Brain microvascular endothelial cell (primary cell): ENCODE data around the gene MRM3.
"Not testable (repeated sequence)": the region's sequence is repeated elsewhere in the genome, so short reads cannot be mapped to it uniquely, and the experiment has no call there.

Experiments
- DNase-seq: peaks from one replicate; pipeline ENCODE4 v3.0.0-alpha.2; 2020
- H3K27ac ChIP-seq: fragments of 250-450 bp; sonication (Bioruptor Pico); 2 replicates; pipeline ENCODE4 v1.5.1; 2020; ENCODE audit warnings: mild to moderate bottlenecking, moderate library complexity
- H3K27me3 ChIP-seq: fragments of 250-450 bp; sonication (Bioruptor Pico); replicated peaks from 2 replicates; pipeline ENCODE4 v1.5.1; 2020; ENCODE audit warnings: mild to moderate bottlenecking
- H3K36me3 ChIP-seq: fragments of 250-450 bp; sonication (Bioruptor Pico); replicated peaks from 2 replicates; pipeline ENCODE4 v1.5.1; 2020; ENCODE audit warnings: mild to moderate bottlenecking
- H3K4me3 ChIP-seq: 2 replicates; pipeline ENCODE4 v1.5.1; 2011; ENCODE audit warnings: low read depth, mild to moderate bottlenecking, control low read depth, low read length, moderate library complexity
- in situ Hi-C: cut with HindIII; loops from 2 replicates; pipeline ENCODE4 v1.10.0; 2017; ENCODE audit warnings: low sequenced_read_pairs, low pct_ligation_motif_present
- TF ChIP-seq, protein P1 (sequence below): IDR thresholded peaks from 2 replicates; pipeline ENCODE4 v1.5.1; 2011; ENCODE audit warnings: low read depth, mild to moderate bottlenecking, moderate library complexity, low read length, control low read depth, inconsistent platforms; ENCODE audit errors: missing control alignments

Gene MRM3

DNA sequence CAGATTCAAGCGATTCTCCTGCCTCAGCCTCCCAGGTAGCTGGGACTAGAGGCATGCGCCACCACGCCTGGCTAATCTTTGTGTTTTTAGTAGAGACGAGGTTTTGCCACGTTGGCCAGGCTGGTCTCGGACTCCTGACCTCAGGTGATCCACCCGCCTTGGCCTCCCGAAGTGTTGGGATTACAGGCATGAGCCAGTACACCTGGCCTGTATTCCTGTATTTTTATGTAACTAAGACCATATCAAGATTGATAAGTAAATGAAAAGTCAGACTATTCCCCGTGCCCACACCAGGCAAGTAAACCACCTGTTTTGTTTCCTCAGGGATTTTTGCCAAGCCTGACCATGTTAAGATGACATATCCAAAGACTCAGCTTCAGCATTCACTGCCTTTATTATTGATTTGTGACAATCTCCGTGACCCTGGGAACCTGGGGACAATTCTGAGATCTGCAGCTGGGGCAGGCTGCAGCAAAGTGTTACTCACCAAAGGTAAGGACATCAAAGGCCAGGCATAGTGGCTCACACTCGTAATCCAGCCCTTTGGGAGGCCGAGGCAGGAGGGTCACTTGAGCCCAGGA, 5.6 kb downstream of the MRM3 start:
- in situ Hi-C loops, result loop anchor here (25.0 kb wide), 1 partner anchor 200 kb away; the partner anchor contains the start of genes NXN and TIMM22
- Histone ChIP-seq H3K27me3 (no peaks in the 10 kb centered on the region), H3K36me3 (peaks cover 24% of the 10 kb centered on the region), H3K27ac (no peak overlapping the region), H3K4me3 (no peak overlapping the region)
- DNase-seq, result no peak
- TF ChIP-seq, protein P1, sequence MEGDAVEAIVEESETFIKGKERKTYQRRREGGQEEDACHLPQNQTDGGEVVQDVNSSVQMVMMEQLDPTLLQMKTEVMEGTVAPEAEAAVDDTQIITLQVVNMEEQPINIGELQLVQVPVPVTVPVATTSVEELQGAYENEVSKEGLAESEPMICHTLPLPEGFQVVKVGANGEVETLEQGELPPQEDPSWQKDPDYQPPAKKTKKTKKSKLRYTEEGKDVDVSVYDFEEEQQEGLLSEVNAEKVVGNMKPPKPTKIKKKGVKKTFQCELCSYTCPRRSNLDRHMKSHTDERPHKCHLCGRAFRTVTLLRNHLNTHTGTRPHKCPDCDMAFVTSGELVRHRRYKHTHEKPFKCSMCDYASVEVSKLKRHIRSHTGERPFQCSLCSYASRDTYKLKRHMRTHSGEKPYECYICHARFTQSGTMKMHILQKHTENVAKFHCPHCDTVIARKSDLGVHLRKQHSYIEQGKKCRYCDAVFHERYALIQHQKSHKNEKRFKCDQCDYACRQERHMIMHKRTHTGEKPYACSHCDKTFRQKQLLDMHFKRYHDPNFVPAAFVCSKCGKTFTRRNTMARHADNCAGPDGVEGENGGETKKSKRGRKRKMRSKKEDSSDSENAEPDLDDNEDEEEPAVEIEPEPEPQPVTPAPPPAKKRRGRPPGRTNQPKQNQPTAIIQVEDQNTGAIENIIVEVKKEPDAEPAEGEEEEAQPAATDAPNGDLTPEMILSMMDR, result no peak

DNA sequence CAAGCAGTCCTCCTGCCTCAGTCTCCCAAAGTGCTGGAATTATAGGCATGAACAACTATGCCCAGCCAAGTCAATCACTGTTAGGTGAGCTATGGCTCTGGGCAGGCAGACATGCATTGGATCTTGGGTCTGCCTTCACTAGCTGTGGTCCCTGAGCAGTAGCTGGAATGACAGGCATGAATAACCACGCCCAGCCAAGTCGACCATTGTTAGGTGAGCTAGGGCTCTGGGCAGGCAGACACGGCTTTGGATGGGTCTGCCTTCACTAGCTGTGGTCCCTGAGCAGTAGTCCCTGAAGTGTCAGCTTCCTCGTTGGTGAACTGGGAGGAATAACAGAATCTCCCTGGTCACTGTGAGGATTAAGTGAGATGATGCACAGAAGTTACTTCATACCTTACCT, 6.4 kb downstream of the MRM3 start:
- in situ Hi-C loops, result loop anchor here (25.0 kb wide), 1 partner anchor 199 kb away; the partner anchor contains the start of genes NXN and TIMM22
- peaks cover 24% of the 10 kb centered on the region for H3K36me3 ChIP-seq
- no peak for DNase-seq

DNA sequence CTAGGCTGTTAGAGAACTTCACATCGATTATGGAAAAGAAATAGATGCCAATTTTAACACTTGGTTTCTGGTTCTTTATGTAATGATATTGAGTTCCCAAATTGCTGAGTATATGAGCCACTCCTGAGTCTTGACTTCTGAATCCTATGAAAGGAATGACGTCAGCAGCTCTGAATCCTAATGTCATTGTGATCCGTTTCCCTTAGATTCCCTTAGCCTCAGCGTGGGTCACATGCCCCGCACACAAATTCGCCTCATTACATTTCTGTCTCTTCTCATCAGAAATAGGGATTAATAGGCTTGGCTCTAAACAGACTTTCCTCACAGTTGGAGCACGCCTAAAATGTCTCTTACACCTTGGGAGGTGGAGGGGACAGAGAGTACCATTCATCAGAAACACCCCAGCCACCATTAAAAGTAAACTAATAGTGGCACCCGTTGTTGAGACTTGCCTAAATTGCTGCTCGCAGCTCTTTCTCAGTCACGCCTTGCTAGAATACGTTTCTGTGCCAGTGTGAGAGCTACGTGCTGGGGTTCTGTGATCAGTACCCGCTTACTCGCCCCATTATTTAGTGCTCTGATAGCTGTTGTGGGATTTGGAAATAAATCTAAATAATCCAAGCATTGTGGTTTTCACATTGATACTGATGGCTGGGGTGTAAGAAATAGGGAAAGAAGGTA, 7.1 kb downstream of the MRM3 start:
- H3K36me3 ChIP-seq, result peaks cover 24% of the 10 kb centered on the region
- in situ Hi-C loops, result loop anchor here (25.0 kb wide), 1 partner anchor 198 kb away; the partner anchor contains the start of genes NXN and TIMM22
- DNase-seq, result no peak

More for the DNA sequence above, 6.4 kb downstream of the MRM3 start:
- Histone ChIP-seq H3K27ac (no peak overlapping the region), H3K27me3 (no peaks in the 10 kb centered on the region), H3K4me3 (no peak overlapping the region)
- TF ChIP-seq, protein P1, result no peak

DNA sequence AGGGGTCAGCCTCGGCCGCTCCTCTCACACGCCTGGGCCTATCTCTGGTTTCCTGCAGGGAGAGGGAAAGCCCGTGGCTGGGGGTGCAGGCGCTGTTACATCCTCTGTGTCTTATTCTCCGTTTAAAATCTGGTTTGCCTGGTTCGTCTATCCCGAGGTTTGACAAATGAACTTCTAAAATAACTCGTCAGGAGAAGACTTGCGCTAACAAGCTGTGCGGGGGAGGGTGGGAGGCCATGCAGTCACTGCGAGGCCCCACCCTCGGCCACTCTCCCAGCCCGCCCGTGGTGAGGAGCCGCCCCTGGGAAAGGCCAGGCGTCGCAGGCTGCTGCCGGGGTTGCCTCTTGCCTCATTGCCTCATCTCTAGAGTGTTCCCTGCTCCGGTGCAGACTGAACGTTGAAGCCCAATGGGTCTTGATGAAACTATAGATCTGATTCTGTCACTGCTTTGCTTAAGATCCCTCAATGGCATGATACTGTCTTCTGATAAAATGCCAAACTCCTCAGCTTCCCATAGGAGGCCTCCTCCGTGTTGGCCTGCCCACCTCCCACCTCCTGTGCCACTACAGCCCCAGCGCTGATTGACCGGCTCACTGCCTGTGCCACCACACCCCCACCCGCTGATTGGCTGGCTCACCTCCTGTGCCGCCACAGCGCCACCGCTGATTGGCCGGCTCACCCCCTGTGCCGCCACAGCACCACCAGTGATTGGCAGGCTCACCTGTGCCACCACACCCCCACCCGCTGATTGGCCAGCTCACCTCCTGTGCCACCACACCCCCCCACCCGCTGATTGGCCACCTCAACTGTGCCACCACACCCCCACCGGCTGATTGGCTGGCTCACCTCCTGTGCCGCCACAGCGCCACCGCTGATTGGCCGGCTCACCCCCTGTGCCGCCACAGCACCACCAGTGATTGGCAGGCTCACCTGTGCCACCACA, 8.0 kb downstream of the MRM3 start:
- DNase-seq, result peak; percentile 32
- peaks cover 24% of the 10 kb centered on the region for H3K36me3 ChIP-seq
- H3K27ac ChIP-seq, H3K27me3 ChIP-seq, H3K4me3 ChIP-seq: not testable (repeated sequence)
- in situ Hi-C loops, result loop anchor here (25.0 kb wide), 1 partner anchor 197 kb away; the partner anchor contains the start of genes NXN and TIMM22

More for the DNA sequence above, 7.1 kb downstream of the MRM3 start:
- TF ChIP-seq, protein P1, result no peak
- H3K4me3 ChIP-seq, result no peak overlapping the region
- H3K27ac ChIP-seq, result no peak overlapping the region
- no peaks in the 10 kb centered on the region for H3K27me3 ChIP-seq

DNA sequence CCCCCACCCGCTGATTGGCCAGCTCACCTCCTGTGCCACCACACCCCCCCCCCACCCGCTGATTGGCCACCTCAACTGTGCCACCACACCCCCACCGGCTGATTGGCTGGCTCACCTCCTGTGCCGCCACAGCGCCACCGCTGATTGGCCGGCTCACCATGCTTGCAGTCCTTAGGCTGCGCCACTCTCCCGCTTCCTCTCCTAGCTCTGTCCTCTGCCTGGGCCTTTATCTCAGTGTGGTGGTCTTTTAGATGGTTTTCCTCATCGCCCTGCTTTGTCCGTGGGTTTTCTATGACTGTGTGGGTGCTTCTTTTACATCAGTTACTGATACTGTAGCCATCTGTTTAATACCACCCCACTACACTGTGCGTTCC, 8.7 kb downstream of the MRM3 start:
- H3K27ac ChIP-seq, H3K27me3 ChIP-seq, H3K4me3 ChIP-seq, DNase-seq: not testable (repeated sequence)
- in situ Hi-C loops, result loop anchor here (25.0 kb wide), 1 partner anchor 196 kb away; the partner anchor contains the start of genes NXN and TIMM22
- peaks cover 24% of the 10 kb centered on the region for H3K36me3 ChIP-seq

DNA sequence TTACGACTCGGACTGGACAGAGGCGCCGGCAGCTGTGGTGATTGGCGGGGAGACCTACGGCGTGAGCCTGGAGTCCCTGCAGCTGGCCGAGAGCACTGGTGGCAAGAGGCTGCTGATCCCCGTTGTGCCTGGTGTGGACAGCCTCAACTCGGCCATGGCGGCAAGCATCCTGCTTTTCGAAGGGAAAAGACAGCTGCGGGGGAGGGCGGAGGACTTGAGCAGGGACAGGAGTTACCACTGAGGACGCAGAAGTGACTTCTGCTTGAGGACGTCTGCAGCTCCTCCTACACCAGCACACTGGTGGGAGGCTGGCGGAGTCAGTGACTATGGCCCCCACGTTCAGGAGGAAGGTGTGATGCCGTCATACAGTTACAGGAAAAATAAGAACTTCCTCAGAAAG, 9.7 kb downstream of the MRM3 start:
- H3K27me3 ChIP-seq, result no peaks in the 10 kb centered on the region
- H3K27ac ChIP-seq, result no peak overlapping the region
- TF ChIP-seq, protein P1, result no peak
- no peak for DNase-seq
- peaks cover 24% of the 10 kb centered on the region for H3K36me3 ChIP-seq
- H3K4me3 ChIP-seq, result no peak overlapping the region
- in situ Hi-C loops, result loop anchor here (25.0 kb wide), 1 partner anchor 195 kb away; the partner anchor contains the start of genes NXN and TIMM22
